Glutamatergic neuron (in vitro differentiated cells): ENCODE data around the gene ULK4. TPM values are rescaled to one million over a fixed set of nuclear protein-coding genes. Genes with fewer than 3 reads are reported as not detected.
A peak's percentile ranks its signal among the peaks of the same experiment; 100 is the strongest.

ENCODE experiments used
- DNase-seq: peaks from one replicate; pipeline ENCODE4 v3.0.0; 2022
- H3K27ac Mint-ChIP-seq: one replicate; pipeline ENCODE4 v1.8.0; 2020; ENCODE audit warnings: mild to moderate bottlenecking, mixed read lengths, inconsistent platforms; ENCODE audit not compliant: unreplicated experiment
- H3K27me3 Mint-ChIP-seq: one replicate; pipeline ENCODE4 v1.8.0; 2020; ENCODE audit warnings: mild to moderate bottlenecking, moderate library complexity, mixed read lengths, inconsistent platforms; ENCODE audit not compliant: unreplicated experiment
- H3K36me3 Mint-ChIP-seq: one replicate; pipeline ENCODE4 v1.8.0; 2020; ENCODE audit warnings: mild to moderate bottlenecking, mixed read lengths, inconsistent platforms; ENCODE audit not compliant: unreplicated experiment
- H3K4me1 Mint-ChIP-seq: one replicate; pipeline ENCODE4 v1.8.0; 2020; ENCODE audit warnings: mild to moderate bottlenecking, low read depth, mixed read lengths, inconsistent platforms; ENCODE audit not compliant: unreplicated experiment
- H3K4me3 Mint-ChIP-seq: one replicate; pipeline ENCODE4 v1.8.0; 2020; ENCODE audit warnings: mild to moderate bottlenecking, mixed read lengths, inconsistent platforms; ENCODE audit not compliant: unreplicated experiment
- H3K9me3 Mint-ChIP-seq: one replicate; pipeline ENCODE4 v1.8.0; 2020; ENCODE audit warnings: mild to moderate bottlenecking, moderate library complexity, mixed read lengths, inconsistent platforms; ENCODE audit not compliant: unreplicated experiment
- total RNA-seq: library from RNA; stranded (reverse); fragmentation: NEBNext Ultra II Directional; extraction: Animal tissue kit (Norgen Biotek cat#: 25700); gene quantifications from one replicate; pipeline ENCODE4 v1.2.1, GENCODE V29; 2021; ENCODE audit not compliant: unreplicated experiment
- TF ChIP-seq, protein P1 (sequence below): fragments of 200-600 bp; sonication (generic); IDR thresholded peaks from one replicate; pipeline ENCODE4 v1.5.0; 2021; ENCODE audit not compliant: partially characterized antibody, unreplicated experiment

ULK4 gene
- total RNA-seq, 1 donor from 2014 or later: 9.7 TPM

DNA sequence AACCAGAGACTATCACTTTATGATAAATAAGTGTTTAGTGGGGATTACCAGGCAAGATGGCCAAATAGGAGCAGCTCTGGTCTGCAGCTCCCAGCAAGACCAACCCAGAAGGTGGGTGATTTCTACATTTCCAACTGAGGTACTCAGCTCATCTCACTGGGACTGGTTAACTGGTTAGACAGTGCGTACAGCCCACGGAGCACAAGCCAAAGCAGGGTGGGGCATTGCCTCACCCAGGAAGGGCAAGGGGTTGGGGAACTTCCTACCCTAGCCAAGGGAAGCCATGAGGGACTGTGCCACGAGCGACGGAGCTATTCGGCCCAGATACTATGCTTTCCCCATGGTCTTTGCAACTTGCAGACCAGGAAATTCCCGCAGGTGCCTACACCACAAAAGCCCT lies 591.6 kb downstream of the ULK4 start:
- H3K27ac Mint-ChIP-seq: peak overlapping the region; percentile 97
- TF ChIP-seq, protein P1, sequence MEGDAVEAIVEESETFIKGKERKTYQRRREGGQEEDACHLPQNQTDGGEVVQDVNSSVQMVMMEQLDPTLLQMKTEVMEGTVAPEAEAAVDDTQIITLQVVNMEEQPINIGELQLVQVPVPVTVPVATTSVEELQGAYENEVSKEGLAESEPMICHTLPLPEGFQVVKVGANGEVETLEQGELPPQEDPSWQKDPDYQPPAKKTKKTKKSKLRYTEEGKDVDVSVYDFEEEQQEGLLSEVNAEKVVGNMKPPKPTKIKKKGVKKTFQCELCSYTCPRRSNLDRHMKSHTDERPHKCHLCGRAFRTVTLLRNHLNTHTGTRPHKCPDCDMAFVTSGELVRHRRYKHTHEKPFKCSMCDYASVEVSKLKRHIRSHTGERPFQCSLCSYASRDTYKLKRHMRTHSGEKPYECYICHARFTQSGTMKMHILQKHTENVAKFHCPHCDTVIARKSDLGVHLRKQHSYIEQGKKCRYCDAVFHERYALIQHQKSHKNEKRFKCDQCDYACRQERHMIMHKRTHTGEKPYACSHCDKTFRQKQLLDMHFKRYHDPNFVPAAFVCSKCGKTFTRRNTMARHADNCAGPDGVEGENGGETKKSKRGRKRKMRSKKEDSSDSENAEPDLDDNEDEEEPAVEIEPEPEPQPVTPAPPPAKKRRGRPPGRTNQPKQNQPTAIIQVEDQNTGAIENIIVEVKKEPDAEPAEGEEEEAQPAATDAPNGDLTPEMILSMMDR: no peak
- H3K27me3 Mint-ChIP-seq: peaks cover 5% of the 10 kb centered on the region
- no peak for DNase-seq
- H3K4me1 Mint-ChIP-seq: peaks cover 41% of the 10 kb centered on the region
- peak overlapping the region; percentile 76 for H3K4me3 Mint-ChIP-seq
- H3K9me3 Mint-ChIP-seq: peaks cover 19% of the 10 kb centered on the region
- H3K36me3 Mint-ChIP-seq: peaks cover 15% of the 10 kb centered on the region

GRCh38 chr3:41369838-41370237 lies 592.1 kb downstream of the ULK4 start:
- H3K4me1 Mint-ChIP-seq: peaks cover 46% of the 10 kb centered on the region
- no peak for DNase-seq

GRCh38 chr3:41365973-41366372 lies 595.9 kb downstream of the ULK4 start:
- Mint-ChIP-seq H3K4me1 (peaks cover 57% of the 10 kb centered on the region), H3K27ac (no peak overlapping the region), H3K4me3 (no peak overlapping the region), H3K27me3 (peaks cover 6% of the 10 kb centered on the region), H3K9me3 (peaks cover 14% of the 10 kb centered on the region), H3K36me3 (no peaks in the 10 kb centered on the region)
- no peak for DNase-seq
- TF ChIP-seq, protein P1: no peak

More at GRCh38 chr3:41369838-41370237, 592.1 kb downstream of the ULK4 start:
- H3K4me3 Mint-ChIP-seq: peak overlapping the region; percentile 76
- peaks cover 17% of the 10 kb centered on the region for H3K9me3 Mint-ChIP-seq
- H3K36me3 Mint-ChIP-seq: peaks cover 15% of the 10 kb centered on the region
- TF ChIP-seq, protein P1: no peak
- no peak overlapping the region for H3K27ac Mint-ChIP-seq
- peaks cover 5% of the 10 kb centered on the region for H3K27me3 Mint-ChIP-seq

DNA sequence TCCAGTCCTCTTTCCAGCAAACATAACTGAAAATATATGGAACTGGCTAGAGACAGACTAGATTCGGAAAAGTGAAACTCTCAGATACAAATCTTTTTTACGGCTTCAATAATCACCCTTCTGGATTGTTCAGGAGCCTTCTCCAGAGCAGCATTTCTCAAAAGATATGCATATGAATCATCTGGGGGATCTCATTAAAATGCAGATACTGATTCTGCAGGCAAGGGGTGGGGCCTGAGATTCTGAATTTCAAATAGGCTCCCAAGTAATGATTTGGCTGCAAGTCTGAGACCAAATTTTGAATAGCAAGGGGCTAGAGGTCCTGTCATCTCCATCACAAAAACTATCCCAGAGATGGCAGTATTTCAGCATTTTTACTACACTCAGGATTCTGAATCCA lies 597.2 kb downstream of the ULK4 start:
- TF ChIP-seq, protein P1: no peak
- Mint-ChIP-seq H3K4me1 (peaks cover 48% of the 10 kb centered on the region), H3K27me3 (peaks cover 6% of the 10 kb centered on the region), H3K27ac (no peak overlapping the region), H3K36me3 (no peaks in the 10 kb centered on the region), H3K4me3 (no peak overlapping the region), H3K9me3 (peaks cover 10% of the 10 kb centered on the region)
- DNase-seq: no peak

- Mint-ChIP-seq H3K27me3 (peaks cover 6% of the 10 kb centered on the region), H3K9me3 (peaks cover 10% of the 10 kb centered on the region), H3K4me3 (peak overlapping the region; percentile 14), H3K36me3 (peaks cover 7% of the 10 kb centered on the region), H3K4me1 (peaks cover 50% of the 10 kb centered on the region), H3K27ac (peak overlapping the region; percentile 45)
- TF ChIP-seq, protein P1: no peak
- peak; percentile 50 for DNase-seq
These were observed 597.9 kb downstream of the ULK4 start for GRCh38 chr3:41363830-41364523.
